Neural cell (in vitro differentiated cells): Measurements from ENCODE around the gene PRKCA. TPM values are rescaled to one million over a fixed set of nuclear protein-coding genes. Genes with fewer than 3 reads are reported as not detected.

Experiments
- H2AFZ ChIP-seq: fragments of 200-600, 300-800 bp; sonication (generic), shearing (Covaris generic); 2 replicates; pipeline ENCODE4 v1.6.0; 2014; ENCODE audit warnings: low read depth, mild to moderate bottlenecking, antibody characterized with exemption, low read length, moderate library complexity
- H3F3A ChIP-seq: fragments of 200-600 bp; shearing (Covaris generic); 2 replicates; pipeline ENCODE4 v1.6.1; 2016; ENCODE audit warnings: mild to moderate bottlenecking, moderate library complexity, mixed read lengths, antibody characterized with exemption, low read length; ENCODE audit not compliant: insufficient read depth, poor library complexity, severe bottlenecking
- H3K27ac ChIP-seq: fragments of 200-600, 300-800 bp; sonication (generic), shearing (Covaris generic); 2 replicates; pipeline ENCODE4 v1.5.1; 2014; ENCODE audit warnings: mild to moderate bottlenecking, low read length, moderate library complexity
- H3K27me3 ChIP-seq: fragments of 300-800, 200-600 bp; sonication (generic), shearing (Covaris generic); 2 replicates; pipeline ENCODE4 v1.6.0; 2014; ENCODE audit warnings: mild to moderate bottlenecking, low read depth, low read length, moderate library complexity; ENCODE audit not compliant: insufficient read depth
- H3K36me3 ChIP-seq: fragments of 300-800, 200-600 bp; sonication (generic), shearing (Covaris generic); 2 replicates; pipeline ENCODE4 v1.5.1; 2014; ENCODE audit warnings: mild to moderate bottlenecking, antibody characterized with exemption, low read length, moderate library complexity; ENCODE audit not compliant: insufficient read depth
- H3K4me2 ChIP-seq: fragments of 300-800, 200-600 bp; sonication (generic), shearing (Covaris generic); 2 replicates; pipeline ENCODE4 v1.6.0; 2014; ENCODE audit warnings: mild to moderate bottlenecking, low read length
- H3K4me3 ChIP-seq: fragments of 300-800, 200-600 bp; sonication (generic), shearing (Covaris generic); 2 replicates; pipeline ENCODE4 v1.5.1; 2014; ENCODE audit warnings: mild to moderate bottlenecking, low read length, moderate library complexity
- H3K79me2 ChIP-seq: fragments of 200-600 bp; shearing (Covaris generic); replicated peaks from 2 replicates; pipeline ENCODE4 v1.6.0; 2014; ENCODE audit warnings: mild to moderate bottlenecking, low read length, moderate library complexity; ENCODE audit not compliant: insufficient read depth
- H3K9ac ChIP-seq: fragments of 300-800, 200-600 bp; sonication (generic), shearing (Covaris generic); 2 replicates; pipeline ENCODE4 v1.6.1; 2016; ENCODE audit warnings: mild to moderate bottlenecking, low read length, mixed read lengths
- H3K9me2 ChIP-seq: fragments of 200-600 bp; shearing (Covaris generic); 2 replicates; pipeline ENCODE4 v1.6.1; 2016; ENCODE audit warnings: mild to moderate bottlenecking, low read length, mixed read lengths; ENCODE audit not compliant: insufficient read depth
- H3K9me3 ChIP-seq: fragments of 200-600, 300-800 bp; sonication (generic), shearing (Covaris generic); 2 replicates; pipeline ENCODE4 v1.6.1; 2016; ENCODE audit warnings: mild to moderate bottlenecking, mixed run types, low read length, moderate library complexity, mixed read lengths
- H4K20me1 ChIP-seq: fragments of 200-600 bp; shearing (Covaris generic); 2 replicates; pipeline ENCODE4 v1.6.1; 2016; ENCODE audit warnings: mild to moderate bottlenecking, mixed run types; ENCODE audit not compliant: insufficient read depth
- EP300 ChIP-seq: fragments of 450-650 bp; conservative IDR thresholded peaks from 2 replicates; pipeline ENCODE4 v1.6.1; 2014; ENCODE audit warnings: antibody characterized with exemption, mild to moderate bottlenecking, moderate library complexity; ENCODE audit not compliant: poor library complexity, severe bottlenecking
- EZH2 ChIP-seq: fragments of 200-600, 300-800 bp; shearing (Covaris generic), sonication (generic); IDR thresholded peaks from 2 replicates; pipeline ENCODE4 v1.6.1; 2014; ENCODE audit warnings: antibody characterized with exemption, low read length, borderline replicate concordance, mild to moderate bottlenecking; ENCODE audit not compliant: insufficient read depth, poor library complexity, severe bottlenecking
- MXI1 ChIP-seq: fragments of 450-650 bp; conservative IDR thresholded peaks from 2 replicates; pipeline ENCODE4 v1.6.1; 2014; ENCODE audit warnings: antibody characterized with exemption, mild to moderate bottlenecking; ENCODE audit not compliant: poor library complexity, severe bottlenecking
- POLR2AphosphoS5 ChIP-seq: IDR thresholded peaks from 2 replicates; pipeline ENCODE4 v1.6.1; 2012
- RAD21 ChIP-seq: fragments of 450-650 bp; conservative IDR thresholded peaks from 2 replicates; pipeline ENCODE4 v1.6.1; 2014; ENCODE audit warnings: antibody characterized with exemption, mild to moderate bottlenecking, moderate library complexity
- SMC3 ChIP-seq: fragments of 450-650 bp; conservative IDR thresholded peaks from 2 replicates; pipeline ENCODE4 v1.6.1; 2014; ENCODE audit warnings: antibody characterized with exemption, mild to moderate bottlenecking, moderate library complexity; ENCODE audit not compliant: poor library complexity
- TAF1 ChIP-seq: IDR thresholded peaks from 2 replicates; pipeline ENCODE4 v1.6.1; 2012; ENCODE audit warnings: low read depth
- polyA plus RNA-seq: library from polyadenylated mRNA; depleted of rRNA; stranded (reverse); fragments of >200 nt; gene quantifications from 2 replicates; pipeline ENCODE4 v1.2.3, GENCODE V29; 2014
- TF ChIP-seq, protein P1 (sequence below): fragments of 450-650 bp; IDR thresholded peaks from 2 replicates; pipeline ENCODE4 v1.5.1; 2014; ENCODE audit warnings: antibody characterized with exemption, mild to moderate bottlenecking, moderate library complexity; ENCODE audit not compliant: poor library complexity, severe bottlenecking
- TF ChIP-seq, protein P2 (sequence below): IDR thresholded peaks from 2 replicates; pipeline ENCODE4 v1.6.1; 2012; ENCODE audit warnings: borderline replicate concordance

The PRKCA gene
- polyA plus RNA-seq, 1 donor from 2014 or later: 5.9 TPM

DNA sequence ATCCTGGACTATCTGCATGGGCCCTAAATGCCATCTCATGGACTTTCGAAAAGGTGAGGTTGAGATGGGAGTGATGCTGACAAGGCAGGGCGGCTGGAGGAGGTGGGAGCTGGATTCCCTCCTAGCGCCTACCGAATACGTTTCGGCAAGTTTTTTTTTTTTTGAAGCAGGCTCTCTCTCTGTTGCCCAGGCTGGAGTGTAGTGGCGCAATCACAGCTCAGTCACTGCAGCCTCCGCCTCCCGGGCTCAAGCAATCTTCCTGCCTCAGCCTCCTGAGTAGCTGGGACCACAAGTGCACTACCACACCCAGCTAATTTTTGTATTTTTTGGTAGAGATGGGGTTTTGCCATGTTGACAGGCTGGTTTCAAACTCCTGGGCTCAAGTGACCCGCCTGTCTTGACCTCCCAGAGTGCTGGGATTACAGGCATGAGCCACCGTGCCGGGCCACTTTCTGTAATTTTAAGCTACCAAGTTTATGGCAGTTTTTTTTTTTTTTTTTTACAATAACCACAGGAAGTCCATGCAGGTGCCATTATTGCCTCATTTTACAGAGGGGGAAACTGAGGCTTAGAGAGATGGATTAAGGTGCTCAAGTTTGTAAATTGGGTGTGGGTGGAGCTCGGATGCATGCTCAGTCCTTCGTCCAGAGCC, 246.4 kb downstream of the PRKCA start:
- H3K36me3 ChIP-seq: no peaks in the 10 kb centered on the region
- H3K4me2 ChIP-seq: no peak overlapping the region
- H3K27ac ChIP-seq: no peak overlapping the region
- H2AFZ ChIP-seq: no peak overlapping the region
- H4K20me1 ChIP-seq: no peaks in the 10 kb centered on the region
- H3K9ac ChIP-seq: no peak overlapping the region
- no peaks in the 10 kb centered on the region for H3F3A ChIP-seq
- H3K27me3 ChIP-seq: no peaks in the 10 kb centered on the region
- no peak for TF ChIP-seq EP300
- no peak for TF ChIP-seq TAF1
- TF ChIP-seq MXI1: no peak
- TF ChIP-seq SMC3: no peak
- no peak for TF ChIP-seq EZH2
- no peaks in the 10 kb centered on the region for H3K9me3 ChIP-seq
- H3K9me2 ChIP-seq: no peaks in the 10 kb centered on the region
- H3K79me2 ChIP-seq: no peaks in the 10 kb centered on the region
- H3K4me3 ChIP-seq: no peak overlapping the region

DNA sequence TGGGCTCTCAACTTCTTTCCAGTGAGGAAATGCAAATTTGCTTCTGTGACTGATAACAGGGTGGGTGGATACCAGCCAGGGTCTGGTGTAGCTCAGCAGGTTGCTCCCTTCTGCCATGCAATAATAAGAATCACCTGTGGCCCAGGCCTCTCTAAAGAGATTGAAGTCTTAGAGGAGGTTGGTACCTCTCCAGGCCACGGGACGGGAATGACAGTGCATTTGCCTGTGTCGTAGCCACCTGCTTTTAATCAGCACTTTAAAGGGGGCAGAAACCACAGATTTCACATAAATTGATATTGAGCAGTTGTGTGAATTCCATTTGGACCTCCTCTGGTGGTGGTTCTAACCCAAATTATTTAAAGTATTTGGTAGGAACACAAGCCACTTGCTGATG, 246.9 kb downstream of the PRKCA start:
- H3K9ac ChIP-seq: no peak overlapping the region
- no peak overlapping the region for H3K4me3 ChIP-seq
- H4K20me1 ChIP-seq: no peaks in the 10 kb centered on the region
- TF ChIP-seq, protein P1, sequence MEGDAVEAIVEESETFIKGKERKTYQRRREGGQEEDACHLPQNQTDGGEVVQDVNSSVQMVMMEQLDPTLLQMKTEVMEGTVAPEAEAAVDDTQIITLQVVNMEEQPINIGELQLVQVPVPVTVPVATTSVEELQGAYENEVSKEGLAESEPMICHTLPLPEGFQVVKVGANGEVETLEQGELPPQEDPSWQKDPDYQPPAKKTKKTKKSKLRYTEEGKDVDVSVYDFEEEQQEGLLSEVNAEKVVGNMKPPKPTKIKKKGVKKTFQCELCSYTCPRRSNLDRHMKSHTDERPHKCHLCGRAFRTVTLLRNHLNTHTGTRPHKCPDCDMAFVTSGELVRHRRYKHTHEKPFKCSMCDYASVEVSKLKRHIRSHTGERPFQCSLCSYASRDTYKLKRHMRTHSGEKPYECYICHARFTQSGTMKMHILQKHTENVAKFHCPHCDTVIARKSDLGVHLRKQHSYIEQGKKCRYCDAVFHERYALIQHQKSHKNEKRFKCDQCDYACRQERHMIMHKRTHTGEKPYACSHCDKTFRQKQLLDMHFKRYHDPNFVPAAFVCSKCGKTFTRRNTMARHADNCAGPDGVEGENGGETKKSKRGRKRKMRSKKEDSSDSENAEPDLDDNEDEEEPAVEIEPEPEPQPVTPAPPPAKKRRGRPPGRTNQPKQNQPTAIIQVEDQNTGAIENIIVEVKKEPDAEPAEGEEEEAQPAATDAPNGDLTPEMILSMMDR: no peak
- TF ChIP-seq RAD21: no peak
- TF ChIP-seq, protein P2, sequence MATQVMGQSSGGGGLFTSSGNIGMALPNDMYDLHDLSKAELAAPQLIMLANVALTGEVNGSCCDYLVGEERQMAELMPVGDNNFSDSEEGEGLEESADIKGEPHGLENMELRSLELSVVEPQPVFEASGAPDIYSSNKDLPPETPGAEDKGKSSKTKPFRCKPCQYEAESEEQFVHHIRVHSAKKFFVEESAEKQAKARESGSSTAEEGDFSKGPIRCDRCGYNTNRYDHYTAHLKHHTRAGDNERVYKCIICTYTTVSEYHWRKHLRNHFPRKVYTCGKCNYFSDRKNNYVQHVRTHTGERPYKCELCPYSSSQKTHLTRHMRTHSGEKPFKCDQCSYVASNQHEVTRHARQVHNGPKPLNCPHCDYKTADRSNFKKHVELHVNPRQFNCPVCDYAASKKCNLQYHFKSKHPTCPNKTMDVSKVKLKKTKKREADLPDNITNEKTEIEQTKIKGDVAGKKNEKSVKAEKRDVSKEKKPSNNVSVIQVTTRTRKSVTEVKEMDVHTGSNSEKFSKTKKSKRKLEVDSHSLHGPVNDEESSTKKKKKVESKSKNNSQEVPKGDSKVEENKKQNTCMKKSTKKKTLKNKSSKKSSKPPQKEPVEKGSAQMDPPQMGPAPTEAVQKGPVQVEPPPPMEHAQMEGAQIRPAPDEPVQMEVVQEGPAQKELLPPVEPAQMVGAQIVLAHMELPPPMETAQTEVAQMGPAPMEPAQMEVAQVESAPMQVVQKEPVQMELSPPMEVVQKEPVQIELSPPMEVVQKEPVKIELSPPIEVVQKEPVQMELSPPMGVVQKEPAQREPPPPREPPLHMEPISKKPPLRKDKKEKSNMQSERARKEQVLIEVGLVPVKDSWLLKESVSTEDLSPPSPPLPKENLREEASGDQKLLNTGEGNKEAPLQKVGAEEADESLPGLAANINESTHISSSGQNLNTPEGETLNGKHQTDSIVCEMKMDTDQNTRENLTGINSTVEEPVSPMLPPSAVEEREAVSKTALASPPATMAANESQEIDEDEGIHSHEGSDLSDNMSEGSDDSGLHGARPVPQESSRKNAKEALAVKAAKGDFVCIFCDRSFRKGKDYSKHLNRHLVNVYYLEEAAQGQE: no peak
- TF ChIP-seq EP300: no peak
- TF ChIP-seq EZH2: no peak
- TF ChIP-seq SMC3: no peak
- TF ChIP-seq MXI1: no peak
- no peak for TF ChIP-seq TAF1
- TF ChIP-seq POLR2AphosphoS5: no peak
- no peaks in the 10 kb centered on the region for H3K9me2 ChIP-seq
- H3K79me2 ChIP-seq: no peaks in the 10 kb centered on the region
- H3K27me3 ChIP-seq: no peaks in the 10 kb centered on the region
- H2AFZ ChIP-seq: no peak overlapping the region
- H3K9me3 ChIP-seq: no peaks in the 10 kb centered on the region
- no peak overlapping the region for H3K4me2 ChIP-seq
- H3F3A ChIP-seq: no peaks in the 10 kb centered on the region
- no peaks in the 10 kb centered on the region for H3K36me3 ChIP-seq
- H3K27ac ChIP-seq: no peak overlapping the region
